ENCODE measurements around the gene VWA2. TPM values are rescaled to one million over a fixed set of nuclear protein-coding genes. Genes with fewer than 3 reads are reported as not detected.

Gene VWA2
- total and polyA plus RNA-seq, 12 donors, result 0.01 to 0.09 TPM; not detected in 10

GRCh38 chr10:114304571-114305421, 65.7 kb downstream of the VWA2 start:
- peak overlapping the region in 8 of 10 donors; percentile 14 to 65 (median 44) for H3K27ac ChIP-seq
- DNase-seq (peak; percentile 35 to 53), ATAC-seq (peak; percentile 54 to 82 (median 72))
- peaks cover 7 to 50% (median 28%) of the 10 kb centered on the region in 9 donors for H3K4me1 ChIP-seq
- H3K27me3 ChIP-seq, result no peaks in the 10 kb centered on the region
- TF ChIP-seq CTCF (IDR thresholded peaks at IDR 0.05), result peak in 7 of 9 donors; percentile 23 to 64 (median 45)
- H3K36me3 ChIP-seq, result peaks cover 0 to 17% (median 0%) of the 10 kb centered on the region in 9 donors
- 16 to 17% methylated on average over 41 of the region's 41 CpGs for whole genome bisulfite sequencing, 2 donors
- peak overlapping the region in 9 of 10 donors; percentile 26 to 51 (median 44) for H3K4me3 ChIP-seq
- intact Hi-C loops (cut with DNase I), result loop anchor here (2.0 to 10.0 kb wide), 12 partner anchors 98 to 520 kb away; partner anchors contain the start of genes AFAP1L2 (in 2 of the 10) and FHIP2A (in 1 of the 10)
- H3K9me3 ChIP-seq, result no peaks in the 10 kb centered on the region

GRCh38 chr10:114305521-114305925, 66.5 kb downstream of the VWA2 start:
- Histone ChIP-seq H3K4me3 (no peak overlapping the region), H3K27me3 (no peaks in the 10 kb centered on the region)
- intact Hi-C loops (cut with DNase I), result loop anchor here in 9 of 10 donors (2.0 to 10.0 kb wide), 7 partner anchors 121 to 519 kb away; partner anchors contain the start of gene FHIP2A (in 1 of the 9)

GRCh38 chr10:114306116-114306973, 67.3 kb downstream of the VWA2 start:
- Histone ChIP-seq H3K36me3 (peaks cover 0 to 9% (median 0%) of the 10 kb centered on the region in 9 donors), H3K27ac (no peak overlapping the region), H3K27me3 (no peaks in the 10 kb centered on the region), H3K4me1 (peaks cover 7 to 50% (median 28%) of the 10 kb centered on the region in 9 donors), H3K9me3 (no peaks in the 10 kb centered on the region), H3K4me3 (no peak overlapping the region)
- DNase-seq, result no peak
- WGBS, 2 donors, result 94 to 95% methylated on average over 10 to 18 of the region's 19 CpGs
- ATAC-seq, result no peak
- no peak for TF ChIP-seq CTCF (IDR thresholded peaks at IDR 0.05)
- intact Hi-C loops (cut with DNase I), result loop anchor here in 8 of 10 donors (5.0 to 10.0 kb wide), 6 partner anchors 128 to 518 kb away; partner anchors contain the start of gene FHIP2A (in 1 of the 8)

More at GRCh38 chr10:114305521-114305925, 66.5 kb downstream of the VWA2 start:
- no peak for TF ChIP-seq CTCF (IDR thresholded peaks at IDR 0.05)
- no peaks in the 10 kb centered on the region for H3K9me3 ChIP-seq
- H3K4me1 ChIP-seq, result peaks cover 7 to 50% (median 28%) of the 10 kb centered on the region in 9 donors
- H3K27ac ChIP-seq, result no peak overlapping the region
- ATAC-seq, result no peak
- DNase-seq, result no peak
- peaks cover 0 to 13% (median 0%) of the 10 kb centered on the region in 9 donors for H3K36me3 ChIP-seq
- WGBS, 2 donors, result 89 to 95% methylated on average over 16 to 18 of the region's 18 CpGs

- intact Hi-C loops (cut with DNase I), result loop anchor here in 8 of 10 donors (5.0 to 10.0 kb wide), 6 partner anchors 127 to 517 kb away; partner anchors contain the start of gene FHIP2A (in 1 of the 8)
- no peak overlapping the region for H3K27ac ChIP-seq
- peaks cover 7 to 39% (median 27%) of the 10 kb centered on the region in 9 donors for H3K4me1 ChIP-seq
- H3K36me3 ChIP-seq, result peaks cover 0 to 17% (median 0%) of the 10 kb centered on the region in 9 donors
- ATAC-seq (no peak), DNase-seq (no peak)
- WGBS, 2 donors, result 70 to 82% methylated on average over 10 of the region's 10 CpGs
- H3K27me3 ChIP-seq, result no peaks in the 10 kb centered on the region
- H3K4me3 ChIP-seq, result no peak overlapping the region
- TF ChIP-seq CTCF (IDR thresholded peaks at IDR 0.05), result no peak
- H3K9me3 ChIP-seq, result no peaks in the 10 kb centered on the region
These were observed 68.7 kb downstream of the VWA2 start for GRCh38 chr10:114307731-114308130.
